GM21717 (cell line): ENCODE data around the gene DTX2.
A peak's percentile ranks its signal among the peaks of the same experiment; 100 is the strongest.
"Not testable (repeated sequence)": the region's sequence is repeated elsewhere in the genome, so short reads cannot be mapped to it uniquely, and the experiment has no call there.

ENCODE experiments used
- ATAC-seq: cut with Tn5 transposase; IDR thresholded peaks from one replicate; pipeline ENCODE4 v1.9.1; 2021; ENCODE audit warnings: mild to moderate bottlenecking, moderate library complexity; ENCODE audit not compliant: unreplicated experiment

DTX2 gene

GRCh38 chr7:76485822-76486610 is 24.5 kb downstream of the DTX2 start:
- ATAC-seq, result peak; percentile 7

GRCh38 chr7:76486618-76487017 is 25.1 kb downstream of the DTX2 start:
- ATAC-seq, result peak; percentile 97

GRCh38 chr7:76487969-76488368 is 26.5 kb downstream of the DTX2 start:
- not testable (repeated sequence) for ATAC-seq

DNA sequence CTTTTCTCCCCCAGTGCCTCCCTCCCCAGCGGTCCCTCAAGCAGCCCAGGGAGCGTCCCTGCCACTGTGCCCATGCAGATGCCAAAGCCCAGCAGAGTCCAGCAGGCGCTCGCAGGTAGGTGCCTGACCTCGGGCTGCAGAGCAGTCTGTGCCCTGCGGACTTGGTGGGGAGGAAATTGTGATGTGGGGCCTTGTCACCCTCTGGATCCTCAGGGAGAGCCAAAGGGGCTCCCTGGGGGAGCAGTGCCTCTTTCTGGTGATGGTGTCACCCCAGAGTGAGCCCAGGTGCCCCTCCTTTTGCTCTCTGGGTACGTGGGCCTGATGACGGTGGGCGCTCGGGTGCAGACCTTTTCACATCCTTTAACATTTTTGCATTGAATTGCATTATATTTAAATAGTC is 30.6 kb downstream of the DTX2 start:
- not testable (repeated sequence) for ATAC-seq

DNA sequence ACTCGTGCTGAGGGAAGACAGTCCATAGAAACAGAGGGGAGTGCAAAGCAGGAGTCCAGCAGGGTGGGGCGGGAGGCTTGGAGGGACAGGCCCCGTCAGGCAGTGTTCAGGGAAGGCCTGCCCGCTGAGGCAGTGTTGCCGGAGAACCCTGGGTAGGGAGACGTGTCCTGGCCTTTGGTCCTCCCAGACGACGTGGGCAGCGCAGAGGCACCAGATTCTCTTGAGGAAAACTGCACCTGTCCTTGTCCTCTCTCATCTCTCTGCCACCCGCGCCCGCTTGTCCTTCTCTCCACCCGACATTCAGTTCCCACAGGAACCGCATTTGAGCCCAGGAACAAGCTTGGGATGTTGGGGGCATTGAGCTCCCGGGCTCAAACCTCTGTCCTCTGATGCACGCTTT is 34.2 kb downstream of the DTX2 start:
- ATAC-seq, result not testable (repeated sequence)

DNA sequence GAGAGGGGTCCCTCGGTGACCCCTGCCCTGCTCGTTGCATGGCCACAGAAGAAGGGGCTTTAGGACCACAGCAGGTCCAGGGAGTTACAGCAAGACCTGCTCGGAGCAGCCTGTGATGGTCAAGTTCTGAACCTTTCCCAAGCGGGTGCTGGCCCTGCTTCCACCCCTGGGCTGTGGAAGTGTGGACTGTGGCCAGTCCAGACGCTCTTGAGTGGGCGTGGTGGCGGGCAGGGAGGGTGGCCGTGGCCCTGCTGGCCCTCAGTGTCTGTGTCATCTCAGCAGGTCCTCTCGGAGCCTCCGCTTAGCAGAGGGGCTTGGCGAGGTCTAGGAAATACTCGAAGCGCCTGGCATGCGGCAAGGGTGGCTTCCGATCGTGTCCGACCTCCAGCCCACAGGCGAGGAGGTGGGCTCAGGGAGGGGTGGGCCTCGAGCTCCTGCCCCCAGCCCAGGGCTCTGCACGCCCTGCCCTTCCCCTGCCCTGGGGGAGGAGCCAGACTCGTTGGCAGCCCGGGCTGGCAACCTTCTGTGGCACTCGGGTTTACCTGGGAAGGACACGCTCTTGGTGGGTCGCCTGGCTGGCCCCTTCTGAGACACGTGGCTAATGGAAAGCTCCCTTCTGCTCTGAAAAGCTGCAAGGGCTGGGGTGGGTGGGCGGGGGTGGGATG is 36.5 kb downstream of the DTX2 start:
- ATAC-seq, result not testable (repeated sequence)

DNA sequence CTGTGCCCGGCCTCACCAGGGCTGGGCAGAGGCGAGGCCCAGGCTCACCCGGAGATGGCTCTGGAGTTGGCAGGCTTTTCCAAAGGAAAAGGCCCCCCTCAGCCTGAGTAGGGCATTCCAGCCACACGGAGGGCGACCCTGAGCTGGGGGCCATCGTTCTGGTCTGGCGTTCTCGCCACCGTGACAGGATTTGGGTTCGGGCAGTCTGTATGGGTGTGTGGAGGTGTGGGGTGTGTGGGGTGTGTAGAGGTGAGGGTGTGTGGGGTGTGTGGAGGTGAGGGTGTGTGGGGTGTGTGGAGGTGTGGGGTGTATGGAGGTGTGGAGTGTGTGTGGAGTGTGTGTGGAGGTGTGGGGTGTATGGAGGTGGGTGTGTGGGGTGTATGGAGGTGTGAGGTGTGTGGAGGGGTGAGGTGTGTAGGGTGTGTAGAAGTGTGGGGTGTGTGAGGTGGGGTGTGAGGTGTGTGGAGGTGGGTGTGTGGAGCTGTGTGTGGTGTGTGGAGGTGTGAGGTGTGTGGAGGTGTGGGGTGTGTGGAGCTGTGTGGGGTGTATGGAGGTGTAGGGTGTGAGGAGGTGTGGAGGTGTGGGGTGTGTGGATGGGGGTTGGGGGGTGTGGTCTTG is 37.2 kb downstream of the DTX2 start:
- ATAC-seq, result not testable (repeated sequence)

DNA sequence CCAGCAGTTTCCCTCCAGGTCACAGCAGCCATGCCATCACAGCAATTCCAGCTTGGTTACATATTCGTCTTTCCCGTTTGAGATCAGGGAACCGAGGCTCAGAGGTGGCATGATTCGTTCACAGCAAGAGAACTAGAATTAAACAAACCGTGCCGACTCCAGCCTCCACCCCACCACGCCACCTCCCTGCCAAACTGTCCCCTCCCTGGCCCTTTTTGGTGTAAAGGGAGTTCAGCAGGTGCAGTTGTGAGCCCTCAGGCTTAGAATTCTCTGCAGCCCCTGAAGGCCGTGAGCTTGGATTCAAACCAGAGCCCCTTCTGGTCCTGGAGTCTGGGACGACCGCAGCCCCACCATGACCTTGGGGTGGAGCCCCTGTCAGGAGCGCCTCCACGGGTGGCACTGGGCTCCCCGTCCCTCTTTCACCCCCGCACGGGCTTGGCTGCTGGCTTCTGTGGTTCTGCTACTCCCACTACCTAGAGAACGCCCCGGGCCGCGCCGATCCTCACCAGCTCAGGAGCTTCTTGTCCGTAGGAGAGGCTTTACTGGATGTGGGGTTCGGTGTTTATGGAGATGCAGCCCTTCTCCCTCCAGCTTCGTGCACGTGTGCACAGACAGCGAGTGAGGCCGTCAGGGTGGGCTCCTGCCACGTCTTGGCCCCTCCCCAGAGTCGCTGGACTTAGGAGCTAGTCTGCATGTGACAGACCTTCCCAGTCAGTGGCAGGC is 37.9 kb downstream of the DTX2 start:
- ATAC-seq, result not testable (repeated sequence)

DNA sequence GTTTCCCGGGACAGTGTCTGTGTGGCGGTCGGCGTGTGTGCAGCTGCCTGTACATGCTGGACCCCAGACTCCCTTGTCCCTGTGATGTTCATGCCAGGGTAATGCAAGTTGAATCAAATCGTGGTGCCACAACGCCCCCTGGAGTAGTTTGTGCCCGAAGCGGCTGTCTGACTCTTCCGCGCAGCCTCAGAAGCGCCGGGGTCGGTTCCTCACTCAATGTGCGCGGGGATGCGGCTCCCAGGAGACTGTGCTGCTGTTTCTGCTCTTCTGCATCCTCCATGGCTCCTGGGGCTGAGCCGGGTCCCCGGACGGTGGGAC is 38.4 kb downstream of the DTX2 start:
- not testable (repeated sequence) for ATAC-seq

DNA sequence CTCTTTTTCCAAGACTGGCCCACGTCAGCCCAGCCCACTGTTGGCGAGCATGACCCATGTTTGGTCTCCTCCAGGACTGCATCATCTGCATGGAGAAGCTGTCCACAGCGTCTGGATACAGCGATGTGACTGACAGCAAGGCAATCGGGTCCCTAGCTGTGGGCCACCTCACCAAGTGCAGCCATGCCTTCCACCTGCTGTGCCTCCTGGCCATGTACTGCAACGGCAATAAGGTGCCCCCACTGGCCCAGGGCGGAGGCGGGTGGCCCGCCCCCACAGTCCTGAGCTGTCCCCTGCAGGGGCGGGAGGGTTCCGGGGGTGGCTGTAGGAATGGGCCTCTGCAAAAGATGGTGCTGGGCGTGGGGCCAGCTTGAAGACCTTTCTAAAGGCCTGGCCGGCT is 40.7 kb downstream of the DTX2 start:
- not testable (repeated sequence) for ATAC-seq

DNA sequence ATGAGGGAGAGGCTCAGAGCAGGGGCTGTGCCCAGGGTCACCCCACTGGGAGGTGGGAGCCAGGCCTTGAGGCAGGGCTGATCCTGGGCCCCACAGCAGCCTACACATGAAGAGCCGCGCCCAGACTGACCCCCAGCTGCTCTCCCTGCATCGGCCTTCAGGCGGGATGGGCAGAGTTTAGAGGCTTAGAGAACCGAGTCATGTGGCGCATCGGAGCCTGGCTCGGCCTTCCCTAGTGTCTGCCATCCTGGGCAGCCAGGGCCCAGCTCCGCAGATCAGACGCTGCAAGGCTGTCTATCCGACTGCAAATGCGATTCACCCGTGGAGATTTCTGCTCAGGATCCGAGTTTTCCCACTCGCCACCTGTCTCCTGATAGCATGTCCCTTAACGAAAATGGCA is 41.3 kb downstream of the DTX2 start:
- not testable (repeated sequence) for ATAC-seq

- not testable (repeated sequence) for ATAC-seq
These were observed 41.7 kb downstream of the DTX2 start for GRCh38 chr7:76503244-76503643.

DNA sequence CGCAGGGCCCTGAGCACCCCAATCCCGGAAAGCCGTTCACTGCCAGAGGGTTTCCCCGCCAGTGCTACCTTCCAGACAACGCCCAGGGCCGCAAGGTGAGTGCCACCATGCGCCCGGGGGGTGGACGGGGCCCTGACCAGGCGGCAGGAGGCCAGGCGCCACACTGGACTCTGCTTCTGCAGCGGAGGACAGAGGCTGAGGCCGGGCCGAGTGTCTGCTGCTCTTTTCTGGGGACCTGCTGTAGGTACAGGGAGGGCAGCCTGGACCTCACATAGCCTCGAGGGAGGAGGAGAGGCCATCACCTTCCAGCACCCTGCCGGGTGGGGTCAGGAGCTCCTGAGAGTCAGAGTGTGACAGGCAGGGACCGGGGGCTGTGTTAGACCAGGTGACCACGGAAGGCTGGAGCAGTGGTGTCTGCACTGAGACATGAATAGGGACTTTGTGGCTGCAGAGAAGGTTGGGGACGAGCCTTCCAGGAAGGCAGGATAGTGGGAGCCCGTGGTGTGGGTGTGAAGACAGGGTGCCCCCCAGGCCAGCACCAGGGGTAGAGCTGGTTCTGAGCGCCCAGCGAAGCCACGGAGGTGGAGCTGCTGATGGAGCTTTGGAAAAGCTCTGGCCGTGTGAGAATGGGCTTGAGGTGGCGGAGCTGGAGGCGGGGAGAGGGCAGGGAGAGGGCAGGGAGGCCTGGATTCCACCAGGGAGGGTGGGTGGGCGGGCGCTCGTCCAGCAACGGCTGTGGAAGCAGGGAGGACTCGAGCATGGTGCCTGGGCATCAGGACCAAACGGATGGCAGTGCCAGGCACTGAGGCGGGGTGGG is 43.0 kb downstream of the DTX2 start:
- ATAC-seq, result not testable (repeated sequence)

DNA sequence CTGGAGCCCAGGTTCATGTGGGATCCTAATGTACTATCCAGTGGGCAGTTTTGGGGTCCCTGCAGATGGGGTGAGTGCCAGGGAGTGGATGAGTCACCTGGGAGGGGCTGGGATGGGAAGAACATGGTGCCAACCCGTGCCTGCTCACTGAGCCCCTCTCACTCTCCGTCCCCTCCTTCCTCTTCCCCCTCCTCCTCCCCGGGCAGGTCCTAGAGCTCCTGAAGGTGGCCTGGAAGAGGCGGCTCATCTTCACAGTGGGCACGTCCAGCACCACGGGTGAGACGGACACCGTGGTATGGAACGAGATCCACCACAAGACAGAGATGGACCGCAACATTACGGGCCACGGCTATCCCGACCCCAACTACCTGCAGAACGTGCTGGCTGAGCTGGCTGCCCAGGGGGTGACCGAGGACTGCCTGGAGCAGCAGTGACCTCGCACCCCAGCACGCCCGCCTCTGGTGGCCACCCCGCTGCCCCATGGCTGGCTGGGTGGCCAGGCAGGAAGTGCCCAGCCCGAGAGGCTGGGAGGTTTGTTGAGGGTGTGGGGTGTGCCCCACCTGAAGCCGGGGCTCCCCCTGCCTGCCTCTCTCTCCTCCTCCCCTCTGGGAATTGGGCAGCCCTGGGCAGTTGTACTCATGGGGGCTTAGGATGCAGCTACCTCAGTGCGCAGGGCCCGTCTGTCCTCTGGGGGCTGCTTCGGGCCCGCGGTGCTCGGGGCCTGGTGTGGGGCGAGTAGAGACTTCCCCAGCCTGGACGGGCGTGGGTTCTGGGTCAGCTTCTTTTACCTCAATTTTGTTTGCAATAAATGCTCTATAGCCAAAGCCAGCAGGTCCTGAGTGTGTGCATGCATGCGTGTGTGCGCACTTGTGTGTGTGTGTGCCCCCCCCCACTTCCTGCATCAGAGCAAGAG is 43.9 kb downstream of the DTX2 start:
- no peak for ATAC-seq

DNA sequence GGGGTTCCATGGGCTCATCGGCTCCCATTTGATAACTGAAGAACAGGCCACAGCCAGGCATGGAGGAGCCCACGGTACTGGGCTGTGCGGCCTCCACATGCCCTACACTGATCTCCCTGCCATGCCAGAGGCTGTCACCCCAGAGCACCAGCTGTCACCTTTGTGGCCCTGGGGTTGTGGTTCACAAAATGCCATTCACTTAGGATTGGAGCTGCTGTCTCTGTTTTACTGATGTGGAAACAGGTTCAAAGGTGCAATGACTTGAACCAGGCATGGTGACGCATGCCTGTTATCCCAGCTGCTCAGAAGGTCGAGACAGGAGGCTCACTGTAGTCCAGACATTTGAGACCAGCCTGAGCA is 44.6 kb downstream of the DTX2 start:
- ATAC-seq, result no peak

DNA sequence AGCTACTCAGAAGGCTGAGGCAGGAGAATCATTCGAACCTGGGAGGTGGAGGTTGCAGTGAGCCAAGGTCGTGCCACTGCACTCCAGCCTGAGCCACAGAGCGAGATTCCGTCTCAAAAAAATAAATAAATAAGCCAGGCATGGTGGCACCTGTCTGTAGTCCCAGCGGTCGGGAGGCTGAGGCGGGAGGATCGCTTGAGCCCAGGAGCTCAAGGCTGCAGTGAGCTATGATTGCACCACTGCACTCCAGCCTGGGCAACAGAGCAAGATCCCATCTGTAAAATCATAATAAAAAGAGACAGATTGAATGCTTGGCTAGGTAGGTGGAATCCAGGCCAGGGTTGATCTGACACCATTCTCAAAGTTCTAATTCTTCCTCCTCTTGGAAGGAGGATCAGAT is 45.1 kb downstream of the DTX2 start:
- not testable (repeated sequence) for ATAC-seq

DNA sequence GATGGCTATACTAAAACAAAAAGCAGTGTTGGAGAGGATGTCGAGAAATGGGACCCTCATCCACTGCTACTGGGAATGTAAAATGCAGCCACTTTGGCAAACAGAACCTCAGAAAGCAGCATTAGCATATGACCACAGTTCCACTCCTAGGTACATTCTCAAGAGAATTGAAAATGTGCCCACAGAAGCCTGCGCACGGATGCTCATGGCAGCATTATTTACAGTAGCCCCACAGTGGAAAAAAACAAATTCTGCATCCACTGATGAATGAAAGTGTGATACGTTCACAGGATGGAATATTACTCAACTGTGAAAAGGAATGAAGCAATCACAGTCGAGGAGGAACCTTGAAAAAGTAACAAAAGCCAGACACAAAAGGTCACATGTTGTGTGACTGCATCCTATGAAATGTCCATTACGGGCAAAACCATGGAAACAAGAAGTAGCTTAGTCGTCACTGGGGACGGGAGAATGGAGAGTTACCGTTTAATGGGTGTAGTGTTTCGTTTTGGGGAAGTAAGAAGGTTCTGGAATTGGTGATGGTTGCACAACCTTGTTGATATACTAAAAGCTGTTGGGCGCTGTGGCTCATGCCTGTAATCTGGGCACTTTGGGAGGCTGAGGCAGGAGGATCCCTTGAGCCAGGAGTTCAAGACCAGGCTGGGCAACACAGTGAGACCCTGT is 46.4 kb downstream of the DTX2 start:
- no peak for ATAC-seq

- ATAC-seq, result no peak
These were observed 48.7 kb downstream of the DTX2 start, which contains the start of gene UPK3B for GRCh38 chr7:76509931-76510877. Gene UPK3B, plus strand, starts transcription at chr7:76510552. Its CDS starts 101 bp downstream, at chr7:76510653.
